Bone marrow (tissue), 2 donors: Measurements from ENCODE around the gene DUSP5.

Experiments
- DNase-seq, 2 donors: peaks; one replicate each; lab custom pipeline; 2025; lab: John Stamatoyannopoulos, UW

DUSP5 gene

DNA sequence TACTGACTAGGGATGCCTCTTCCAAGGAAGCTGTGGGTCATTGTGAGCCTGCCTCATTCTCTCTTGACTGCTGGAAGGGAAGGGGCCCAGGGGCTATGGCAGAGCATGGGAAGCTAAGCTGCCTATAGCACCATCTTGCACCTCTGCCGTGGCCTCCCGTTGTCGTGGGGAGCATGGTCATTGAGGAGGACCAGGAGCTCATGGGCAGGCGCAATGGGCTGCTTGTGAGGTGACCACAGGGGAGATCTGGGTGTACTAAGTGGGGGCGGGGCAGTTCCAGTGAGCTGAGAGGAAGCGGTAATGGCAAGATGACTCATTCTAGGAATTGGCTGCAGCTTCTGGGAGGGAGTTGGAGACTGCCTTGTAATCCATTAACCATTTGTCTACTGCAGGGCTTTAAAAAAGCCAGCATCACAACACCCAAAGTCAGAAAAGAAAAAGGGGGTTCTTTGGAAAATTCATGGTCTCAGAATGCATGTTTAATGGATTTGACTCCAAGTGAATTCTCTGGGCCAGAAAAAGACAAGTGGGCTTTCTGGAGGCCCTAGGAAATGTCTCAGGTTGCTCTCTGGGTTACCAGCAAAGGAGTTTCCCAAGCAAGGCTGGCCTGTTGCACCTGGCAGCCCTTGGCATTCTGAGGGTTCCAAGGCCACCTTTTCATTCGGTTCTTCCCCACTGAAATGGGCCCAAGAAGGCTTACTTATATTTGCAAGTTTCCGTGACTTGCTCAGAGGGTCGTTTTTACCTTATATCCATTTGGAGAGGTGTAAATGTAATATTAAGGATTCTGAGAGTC is 3.6 kb downstream of the DUSP5 start:
- peak; percentile 27 to 67 for DNase-seq

DNA sequence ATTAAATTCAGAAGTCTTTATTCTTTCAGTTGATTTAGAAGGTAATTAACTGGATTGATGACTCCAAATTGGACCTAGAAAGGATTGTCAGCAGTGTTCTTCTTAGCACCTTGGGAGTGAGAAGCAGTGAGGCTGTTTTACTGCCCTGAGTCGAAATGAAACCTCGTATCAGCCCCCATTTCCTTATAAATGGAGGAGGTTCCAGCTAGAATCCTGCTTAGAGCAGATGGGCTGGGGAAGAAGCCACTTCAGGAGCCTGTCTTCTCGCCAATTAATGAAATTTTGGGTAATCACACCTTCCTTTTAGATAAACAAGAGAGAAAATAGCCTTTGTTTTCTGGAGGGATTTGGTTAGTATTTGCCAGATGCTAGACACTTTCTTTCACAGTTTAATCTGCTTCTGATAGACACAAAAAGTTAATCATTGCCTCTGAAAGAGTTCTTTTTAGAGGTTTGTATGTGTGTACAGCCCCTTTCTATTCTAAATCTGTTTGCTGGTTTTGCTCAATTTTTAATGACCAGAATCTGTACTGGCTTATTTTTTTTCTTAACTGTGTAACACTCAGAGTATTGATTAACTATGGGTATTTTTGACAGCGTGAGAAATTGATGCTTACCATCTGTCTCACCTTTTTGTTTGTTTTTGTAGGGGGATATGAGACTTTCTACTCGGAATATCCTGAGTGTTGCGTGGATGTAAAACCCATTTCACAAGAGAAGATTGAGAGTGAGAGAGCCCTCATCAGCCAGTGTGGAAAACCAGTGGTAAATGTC is 4.6 kb downstream of the DUSP5 start:
- DNase-seq = no peak

DNA sequence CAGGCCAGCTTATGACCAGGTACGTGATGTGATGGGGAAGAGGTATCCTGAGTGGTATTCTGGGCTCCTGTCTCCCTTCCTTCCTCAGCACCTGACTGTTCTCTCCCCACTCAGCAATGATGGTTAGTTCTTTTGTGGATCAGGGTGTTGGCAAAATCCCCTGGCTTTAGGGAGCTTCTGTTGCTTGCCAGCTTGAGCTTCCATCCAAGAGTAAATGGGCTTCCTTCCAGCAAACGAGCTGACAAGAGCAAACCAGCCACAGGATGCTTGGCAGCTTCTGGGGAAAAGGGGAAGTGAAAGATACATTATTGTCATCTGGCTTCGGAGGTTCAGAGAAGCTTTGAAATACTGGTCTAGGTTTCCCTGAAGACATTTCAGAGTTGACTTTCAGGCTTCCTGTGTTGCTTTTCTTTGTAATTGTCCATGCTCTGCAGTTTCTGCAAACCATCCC is 5.2 kb downstream of the DUSP5 start:
- DNase-seq = peak; percentile 23 to 94

DNA sequence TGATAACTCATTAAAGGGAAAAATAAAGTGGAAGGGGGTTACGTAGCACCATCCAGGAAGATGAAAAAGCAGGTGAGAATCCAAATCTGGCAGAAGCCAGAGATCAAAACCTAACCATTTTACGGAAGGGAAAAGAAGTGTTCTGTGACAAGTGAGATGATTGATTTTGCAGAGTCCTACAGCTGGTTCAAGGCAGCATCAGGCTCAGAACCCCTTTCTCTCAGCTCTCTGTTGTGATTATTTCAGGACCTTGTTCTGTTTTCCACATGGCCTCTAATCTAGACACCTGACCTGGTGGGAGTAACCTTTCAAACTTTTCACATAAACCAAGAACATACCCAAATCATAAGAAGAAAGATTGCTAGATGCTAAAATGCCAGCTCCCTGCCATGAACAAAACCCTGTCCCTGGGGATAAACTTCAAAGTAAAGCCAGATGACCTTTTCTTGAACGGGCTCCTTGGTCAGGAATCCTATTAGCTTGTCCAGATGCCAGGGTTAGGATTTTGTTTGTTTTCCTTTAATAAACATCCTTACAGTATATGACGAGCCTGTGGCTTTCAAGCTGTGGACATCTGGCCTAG is 5.9 kb downstream of the DUSP5 start:
- DNase-seq = no peak

DNA sequence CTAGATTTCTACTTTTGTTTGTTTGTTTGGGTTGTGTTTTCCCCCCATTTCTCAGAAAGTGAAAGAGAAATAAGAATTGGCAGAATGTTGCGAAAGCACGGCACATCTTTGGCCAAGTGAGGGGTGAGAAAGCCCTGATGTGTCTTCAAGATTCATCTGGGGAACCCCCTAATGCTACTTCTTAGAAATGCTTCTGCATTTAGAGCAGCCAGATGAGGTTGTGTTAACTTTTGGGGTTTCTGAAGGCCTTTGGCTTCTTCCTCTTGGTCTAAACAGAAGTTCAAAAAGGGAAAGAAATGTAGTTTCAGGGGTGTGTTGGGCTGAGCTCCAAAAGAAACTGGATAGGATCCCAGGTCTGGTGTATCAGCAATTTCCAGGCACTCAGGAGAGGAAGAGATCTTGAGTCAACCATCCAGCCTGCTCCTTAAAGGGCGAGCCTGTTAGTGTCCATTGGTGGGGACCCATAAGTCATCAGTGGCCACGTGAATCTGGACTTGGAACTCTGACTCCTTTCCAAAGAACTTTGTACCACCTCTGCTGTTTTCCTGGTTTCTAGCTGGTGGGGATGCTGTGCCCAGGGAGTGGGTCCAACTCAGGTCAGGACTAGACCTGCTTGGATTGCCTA is 6.5 kb downstream of the DUSP5 start:
- DNase-seq = peak; percentile 52 to 94

DNA sequence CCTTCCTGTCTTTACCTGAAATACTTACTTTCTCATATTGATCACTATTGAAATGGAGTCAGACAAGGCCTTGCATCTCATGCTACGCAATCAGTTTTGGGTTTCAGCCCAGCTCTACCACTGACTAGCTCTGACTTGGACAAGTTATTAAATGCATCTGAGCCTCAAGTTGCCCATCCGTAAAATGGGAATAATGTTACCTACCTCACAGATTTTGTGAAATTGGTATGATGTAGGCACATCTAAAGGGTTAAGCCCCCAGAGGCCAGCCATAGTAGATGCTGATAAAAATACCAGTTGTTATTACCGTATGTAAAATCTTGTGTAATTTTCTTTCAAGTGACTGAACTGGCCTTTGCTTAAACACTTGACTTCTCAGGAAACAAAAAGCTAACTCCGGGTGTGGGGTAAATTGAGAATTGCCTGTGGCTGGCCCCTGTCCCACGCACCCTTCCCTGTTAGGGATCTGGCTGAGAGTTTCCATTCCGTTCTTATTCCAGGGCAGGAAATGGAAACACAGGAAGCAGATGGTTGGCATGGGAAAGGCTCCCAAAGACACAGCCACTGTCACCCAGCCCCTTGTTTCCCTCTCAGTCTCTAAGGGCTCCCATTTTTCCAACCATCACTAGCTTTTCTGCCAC is 7.5 kb downstream of the DUSP5 start:
- DNase-seq = no peak

DNA sequence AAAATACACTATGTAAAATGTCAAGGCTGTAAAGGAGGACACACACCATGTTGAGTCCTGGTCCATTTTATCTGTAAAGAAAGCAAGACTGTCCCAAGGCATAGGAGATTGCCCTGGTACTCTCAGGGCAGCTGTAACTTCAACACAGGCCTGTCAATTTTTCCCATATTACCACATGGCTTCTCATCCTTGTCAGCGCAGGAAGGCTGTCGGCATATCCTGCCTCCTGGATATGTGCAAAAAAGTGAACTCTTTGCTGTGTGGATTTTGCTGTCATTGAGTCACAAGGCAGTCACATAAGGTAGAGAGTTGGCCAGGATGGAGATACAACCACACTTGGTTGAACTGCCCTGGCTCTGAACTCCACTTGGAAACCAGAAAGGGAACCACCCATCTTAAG is 8.7 kb downstream of the DUSP5 start:
- no peak for DNase-seq

DNA sequence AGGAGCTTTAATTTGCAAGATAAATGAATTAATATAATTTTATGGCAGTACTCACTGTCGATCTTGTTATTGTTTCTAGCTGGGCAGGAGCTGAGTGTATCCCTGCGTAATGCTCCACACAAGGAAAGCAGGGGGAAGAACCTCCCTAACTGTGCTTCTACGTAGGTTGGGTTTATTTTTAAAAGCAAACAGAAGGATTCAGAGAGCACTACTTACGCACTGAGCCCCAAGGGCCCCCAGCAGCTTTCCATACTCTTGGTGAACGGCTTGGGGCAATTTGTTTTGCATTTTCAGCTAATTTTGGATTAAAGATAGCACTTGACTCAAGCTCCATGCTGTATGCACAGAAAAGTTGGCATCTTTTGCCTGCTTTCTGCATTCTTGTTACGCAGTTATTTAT is 9.6 kb downstream of the DUSP5 start:
- no peak for DNase-seq

DNA sequence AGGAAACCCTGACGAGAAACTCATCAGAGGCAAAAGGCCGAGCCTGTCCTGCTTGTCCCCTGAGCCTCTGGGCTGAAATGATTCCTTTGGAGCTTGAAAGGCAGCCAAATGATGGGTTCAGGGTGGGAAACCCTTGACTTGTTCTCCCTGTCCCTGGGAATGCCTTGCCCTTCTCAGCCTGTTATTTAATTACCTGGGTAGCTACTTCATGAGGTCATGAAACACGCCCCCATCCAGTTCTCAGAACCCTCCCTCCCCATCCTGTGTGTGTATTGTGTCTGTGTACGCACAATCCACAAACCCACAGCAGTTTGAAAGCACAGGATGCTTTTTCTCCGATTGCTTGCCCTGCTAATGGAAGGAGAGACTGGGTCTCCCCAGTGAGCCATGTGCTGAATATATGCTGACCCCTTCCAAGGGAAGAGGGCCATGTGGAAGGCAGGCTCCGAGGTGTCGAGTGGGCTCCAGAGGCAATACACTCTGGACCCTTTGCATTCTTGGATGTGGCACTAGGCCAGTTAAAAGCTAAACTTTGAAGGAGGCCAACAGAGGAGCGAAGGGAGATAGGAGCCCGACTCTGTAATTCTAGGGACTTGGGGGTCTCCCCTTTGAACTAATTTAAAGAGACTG is 10.6 kb downstream of the DUSP5 start:
- no peak for DNase-seq

DNA sequence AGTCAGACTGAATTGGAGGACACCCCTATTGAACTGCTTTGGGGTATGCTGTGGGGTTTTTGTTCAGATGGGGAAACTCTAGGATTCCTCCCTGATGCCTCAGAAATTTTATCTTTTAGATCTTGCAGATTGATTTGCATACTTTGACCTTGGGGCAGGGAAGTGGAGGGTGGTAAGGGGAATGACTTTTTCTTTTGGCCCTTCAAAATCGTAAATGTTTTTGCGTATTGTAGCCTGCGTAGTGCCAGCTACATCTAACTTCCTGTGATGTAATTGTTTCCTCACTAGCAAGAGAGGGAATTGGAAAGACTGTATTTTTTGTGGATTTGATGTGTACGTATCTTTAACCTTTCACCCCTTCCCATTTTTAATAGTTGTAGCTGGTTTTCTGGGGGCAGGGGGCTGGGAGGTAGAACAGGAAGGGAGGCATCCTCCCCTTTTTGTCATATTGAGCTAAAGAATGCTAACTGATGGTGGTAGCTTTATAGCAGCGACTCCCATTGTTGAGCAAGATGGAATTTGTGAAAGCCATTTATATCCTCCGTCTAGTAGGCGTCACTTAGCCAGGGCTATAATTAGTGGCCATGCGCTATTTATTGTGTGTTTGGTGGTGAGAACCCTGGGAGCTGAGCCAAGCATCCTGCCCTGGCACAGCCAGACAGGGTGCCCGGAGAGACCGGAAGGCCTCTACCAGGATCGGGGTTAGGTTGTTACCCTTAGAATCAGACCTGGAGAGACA is 11.3 kb downstream of the DUSP5 start:
- DNase-seq = no peak

DNA sequence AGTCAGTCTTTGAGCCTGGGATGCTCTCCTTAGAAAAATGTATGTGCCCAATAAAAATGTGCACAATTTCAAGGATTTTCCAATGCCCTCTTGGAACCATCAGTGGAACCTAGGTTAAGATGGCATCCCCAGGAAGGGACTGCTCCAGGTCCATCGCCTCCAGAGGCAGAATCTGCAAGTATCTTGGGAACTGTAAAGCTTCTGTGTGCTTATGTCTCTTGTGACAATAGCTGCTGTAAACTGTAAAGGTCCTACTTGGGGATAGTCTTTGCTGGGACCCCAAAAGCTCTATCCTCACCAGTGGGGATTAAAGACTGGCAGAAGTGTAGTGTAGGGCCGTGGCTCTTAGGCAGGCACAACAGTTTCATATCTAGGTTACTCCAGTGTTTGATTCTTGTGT is 11.9 kb downstream of the DUSP5 start:
- no peak for DNase-seq

DNA sequence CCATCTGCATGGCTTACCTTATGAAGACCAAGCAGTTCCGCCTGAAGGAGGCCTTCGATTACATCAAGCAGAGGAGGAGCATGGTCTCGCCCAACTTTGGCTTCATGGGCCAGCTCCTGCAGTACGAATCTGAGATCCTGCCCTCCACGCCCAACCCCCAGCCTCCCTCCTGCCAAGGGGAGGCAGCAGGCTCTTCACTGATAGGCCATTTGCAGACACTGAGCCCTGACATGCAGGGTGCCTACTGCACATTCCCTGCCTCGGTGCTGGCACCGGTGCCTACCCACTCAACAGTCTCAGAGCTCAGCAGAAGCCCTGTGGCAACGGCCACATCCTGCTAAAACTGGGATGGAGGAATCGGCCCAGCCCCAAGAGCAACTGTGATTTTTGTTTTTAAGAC is 12.4 kb downstream of the DUSP5 start:
- no peak for DNase-seq

DNA sequence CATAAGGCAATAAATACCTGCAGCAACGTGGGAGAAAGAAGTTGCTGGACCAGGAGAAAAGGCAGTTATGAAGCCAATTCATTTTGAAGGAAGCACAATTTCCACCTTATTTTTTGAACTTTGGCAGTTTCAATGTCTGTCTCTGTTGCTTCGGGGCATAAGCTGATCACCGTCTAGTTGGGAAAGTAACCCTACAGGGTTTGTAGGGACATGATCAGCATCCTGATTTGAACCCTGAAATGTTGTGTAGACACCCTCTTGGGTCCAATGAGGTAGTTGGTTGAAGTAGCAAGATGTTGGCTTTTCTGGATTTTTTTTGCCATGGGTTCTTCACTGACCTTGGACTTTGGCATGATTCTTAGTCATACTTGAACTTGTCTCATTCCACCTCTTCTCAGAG is 13.0 kb downstream of the DUSP5 start:
- DNase-seq = no peak

DNA sequence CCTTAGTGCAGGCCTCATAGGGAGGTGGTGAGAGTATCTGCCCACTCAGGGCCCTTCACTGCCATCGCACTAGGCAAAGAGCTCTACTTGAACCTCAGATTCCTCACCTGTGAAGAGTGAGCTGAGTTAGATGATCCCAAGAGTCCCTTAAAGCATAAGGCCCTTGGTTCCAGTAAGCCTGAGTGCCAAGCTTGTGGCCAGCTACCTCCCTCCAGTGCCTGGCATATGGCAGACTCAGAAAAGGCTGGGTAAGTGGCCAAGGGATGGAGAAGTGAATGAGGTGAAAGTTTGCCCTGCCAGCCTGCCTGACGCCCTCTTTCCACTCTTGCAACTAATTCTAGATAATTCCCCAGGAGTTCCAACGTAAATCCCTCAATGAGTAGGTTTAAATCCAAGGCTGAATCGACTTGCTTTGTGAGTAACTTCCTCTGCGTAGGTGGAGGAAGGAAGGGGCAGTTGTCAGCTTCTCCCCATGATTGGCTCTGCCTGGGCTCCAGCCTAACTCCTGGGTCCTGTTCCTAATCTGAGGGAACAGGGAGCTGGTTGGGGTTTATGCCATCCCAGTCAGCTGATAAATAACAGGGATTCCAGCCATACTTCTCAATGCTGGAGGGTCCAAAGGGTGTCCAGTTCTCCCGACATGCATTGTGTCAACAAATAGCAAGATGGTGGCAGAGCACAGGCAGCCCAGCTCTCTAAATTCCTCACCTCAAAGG is 14.2 kb downstream of the DUSP5 start:
- no peak for DNase-seq

DNA sequence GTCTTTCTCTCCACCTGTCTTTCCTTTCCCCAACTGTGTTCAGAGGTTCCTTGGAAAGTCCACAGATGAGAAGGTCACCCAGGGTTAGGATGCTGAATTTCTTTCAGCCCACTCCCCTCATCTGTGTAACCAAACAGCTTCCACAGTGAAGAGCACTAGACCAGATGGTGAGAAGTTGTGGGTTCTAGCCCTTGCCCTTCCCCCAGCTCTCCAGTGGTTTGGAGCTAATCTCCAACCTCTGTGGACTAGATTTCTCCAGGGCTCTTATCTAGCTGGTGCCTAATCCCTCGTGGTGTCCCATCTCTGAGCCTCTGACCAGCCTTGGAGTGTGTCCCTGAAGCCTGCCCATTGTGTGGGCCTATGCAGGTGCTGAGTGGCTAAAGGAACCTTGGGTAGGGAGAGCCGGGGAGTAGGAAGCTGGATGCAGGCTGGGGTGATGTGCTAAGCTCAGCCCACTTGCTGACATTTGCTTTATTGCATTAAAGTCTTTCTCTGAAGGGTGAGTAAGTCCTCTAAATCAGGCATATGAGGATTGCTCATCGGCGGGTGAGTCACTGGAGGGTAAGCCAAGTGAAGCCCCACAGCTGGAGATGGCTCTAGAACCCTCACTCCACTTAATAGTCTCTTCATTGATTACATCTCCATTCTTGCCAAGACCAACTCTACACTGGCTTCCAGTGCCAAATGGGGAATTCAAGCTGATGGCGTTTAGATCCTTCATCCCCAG is 14.9 kb downstream of the DUSP5 start:
- DNase-seq = peak; percentile 48 to 75

DNA sequence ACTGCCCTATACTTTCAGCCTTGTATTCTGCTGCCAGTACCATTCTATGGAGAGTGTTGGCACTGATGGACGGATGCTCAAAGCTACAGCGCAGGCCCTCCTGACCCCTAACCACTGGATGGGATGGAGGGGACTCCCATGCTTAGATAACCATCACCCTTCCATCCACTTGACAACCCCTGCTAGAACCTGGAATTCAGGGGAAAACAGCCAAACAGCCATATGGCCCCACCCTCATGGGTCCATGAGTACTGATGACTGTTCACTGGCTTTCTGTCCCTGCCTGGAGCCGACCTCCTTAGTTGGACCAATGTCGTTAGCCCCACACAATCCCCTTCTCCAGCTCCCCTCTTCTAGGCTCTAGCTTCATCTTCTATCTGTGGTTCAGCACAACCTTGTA is 16.2 kb downstream of the DUSP5 start:
- no peak for DNase-seq

DNA sequence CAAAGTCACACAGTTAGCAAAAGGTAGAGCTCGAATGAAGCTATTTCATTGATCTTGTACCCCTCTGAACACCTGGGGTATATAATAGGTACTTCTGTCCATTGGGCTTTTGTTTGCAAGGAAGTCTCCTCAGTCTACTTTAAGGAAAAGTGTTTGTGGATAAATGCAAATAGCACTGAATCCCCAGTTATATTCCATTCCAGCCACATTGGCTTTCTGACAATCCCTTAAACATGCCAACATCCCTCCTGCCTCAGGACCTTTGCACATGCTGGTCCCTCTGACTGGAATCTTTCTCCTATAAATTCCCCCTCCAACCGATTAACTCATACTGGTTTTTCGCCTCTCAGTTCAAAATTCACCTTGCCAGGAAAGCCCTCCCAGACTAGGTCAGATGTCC is 17.1 kb downstream of the DUSP5 start:
- DNase-seq = no peak

DNA sequence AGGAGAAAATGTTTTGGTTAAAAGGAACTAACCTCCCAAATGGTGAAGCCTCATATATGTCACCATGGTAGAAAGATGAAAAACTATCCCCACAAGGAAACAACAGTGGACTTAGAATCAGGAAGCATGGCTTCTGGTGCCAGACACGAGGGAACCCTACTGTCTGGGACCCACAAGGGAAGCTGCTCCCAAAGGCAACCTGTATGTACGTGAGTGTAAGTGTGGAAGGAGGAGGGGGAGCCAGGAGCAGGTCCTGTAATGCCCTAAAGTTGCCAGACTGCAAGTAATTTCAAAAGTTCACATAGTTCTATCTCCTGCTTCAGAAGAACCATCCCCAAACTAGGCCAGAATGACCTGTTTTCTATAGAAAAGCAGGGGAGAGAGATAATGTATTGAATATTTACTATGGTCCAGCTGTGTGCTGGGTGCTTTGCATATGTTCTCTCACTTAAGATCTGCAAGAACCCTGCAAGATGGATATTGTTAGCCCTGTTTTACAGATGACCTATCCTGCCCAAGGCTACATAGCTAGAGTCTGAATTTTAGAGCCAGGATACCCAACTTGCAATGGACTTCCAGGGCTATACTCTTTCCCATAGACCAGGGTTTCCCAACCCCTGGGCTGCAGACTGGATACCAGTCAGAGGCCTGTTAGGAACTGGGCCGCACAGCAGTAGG is 19.2 kb downstream of the DUSP5 start:
- DNase-seq = no peak
